ENCODE results near the gene ESYT2.
A peak's percentile ranks its signal among the peaks of the same experiment; 100 is the strongest.

ESYT2 gene

GRCh38 chr7:158818325-158819213 is 10.7 kb downstream of the ESYT2 start:
- in situ Hi-C loops (cut with MboI; ENCODE audit: low sequenced_read_pairs, unreplicated experiment), result no loop called here
- DNase-seq (ENCODE audit: low spot score), result peak; percentile 84
- peak; percentile 39 for TF ChIP-seq CTCF (IDR thresholded peaks at IDR 0.05; ENCODE audit: borderline replicate concordance, control extremely low read depth, extremely low read depth, insufficient read depth, missing control alignments)

GRCh38 chr7:158816995-158817394 is 12.3 kb downstream of the ESYT2 start:
- no peak for DNase-seq (ENCODE audit: low spot score)
- in situ Hi-C loops (cut with MboI; ENCODE audit: low sequenced_read_pairs, unreplicated experiment), result no loop called here
- TF ChIP-seq CTCF (IDR thresholded peaks at IDR 0.05; ENCODE audit: borderline replicate concordance, control extremely low read depth, extremely low read depth, insufficient read depth, missing control alignments), result no peak

GRCh38 chr7:158816271-158816670 is 13.0 kb downstream of the ESYT2 start:
- no peak for DNase-seq (ENCODE audit: low spot score)
- in situ Hi-C loops (cut with MboI; ENCODE audit: low sequenced_read_pairs, unreplicated experiment), result no loop called here
- no peak for TF ChIP-seq CTCF (IDR thresholded peaks at IDR 0.05; ENCODE audit: borderline replicate concordance, control extremely low read depth, extremely low read depth, insufficient read depth, missing control alignments)

- DNase-seq (ENCODE audit: low spot score), result no peak
- in situ Hi-C loops (cut with MboI; ENCODE audit: low sequenced_read_pairs, unreplicated experiment), result no loop called here
- TF ChIP-seq CTCF (IDR thresholded peaks at IDR 0.05; ENCODE audit: borderline replicate concordance, control extremely low read depth, extremely low read depth, insufficient read depth, missing control alignments), result no peak
Measured at GRCh38 chr7:158815800-158816128, 13.5 kb downstream of the ESYT2 start.

GRCh38 chr7:158815083-158815799 is 14.1 kb downstream of the ESYT2 start:
- no peak for DNase-seq (ENCODE audit: low spot score)
- in situ Hi-C loops (cut with MboI; ENCODE audit: low sequenced_read_pairs, unreplicated experiment), result no loop called here
- no peak for TF ChIP-seq CTCF (IDR thresholded peaks at IDR 0.05; ENCODE audit: borderline replicate concordance, control extremely low read depth, extremely low read depth, insufficient read depth, missing control alignments)

- in situ Hi-C loops (cut with MboI; ENCODE audit: low sequenced_read_pairs, unreplicated experiment), result no loop called here
- no peak for TF ChIP-seq CTCF (IDR thresholded peaks at IDR 0.05; ENCODE audit: borderline replicate concordance, control extremely low read depth, extremely low read depth, insufficient read depth, missing control alignments)
- no peak for DNase-seq (ENCODE audit: low spot score)
Measured at GRCh38 chr7:158814637-158815036, 14.7 kb downstream of the ESYT2 start.

Data from GM13976 (cell line).